ENCODE measurements around the gene RPGRIP1L.

DNA sequence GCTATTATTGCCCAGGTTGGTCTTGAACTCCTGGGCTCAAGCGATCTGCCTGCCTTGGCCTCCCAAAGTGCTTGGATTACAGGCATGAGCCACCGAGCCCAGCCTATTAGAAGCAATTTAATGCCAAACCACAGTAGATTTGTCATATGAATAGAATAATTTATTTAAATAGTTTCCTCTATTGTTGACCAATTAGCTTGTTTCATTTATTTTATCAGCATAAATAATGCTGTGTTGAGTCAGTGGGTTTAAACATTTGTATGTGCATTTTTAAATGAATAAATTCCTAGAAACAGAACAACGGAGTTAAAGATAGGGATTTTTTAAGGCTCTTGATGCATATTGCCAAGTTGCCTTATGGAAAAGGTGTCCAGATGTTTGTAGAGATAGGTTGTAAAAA, 27.0 kb upstream of the RPGRIP1L start:
- TF ChIP-seq, protein P1, sequence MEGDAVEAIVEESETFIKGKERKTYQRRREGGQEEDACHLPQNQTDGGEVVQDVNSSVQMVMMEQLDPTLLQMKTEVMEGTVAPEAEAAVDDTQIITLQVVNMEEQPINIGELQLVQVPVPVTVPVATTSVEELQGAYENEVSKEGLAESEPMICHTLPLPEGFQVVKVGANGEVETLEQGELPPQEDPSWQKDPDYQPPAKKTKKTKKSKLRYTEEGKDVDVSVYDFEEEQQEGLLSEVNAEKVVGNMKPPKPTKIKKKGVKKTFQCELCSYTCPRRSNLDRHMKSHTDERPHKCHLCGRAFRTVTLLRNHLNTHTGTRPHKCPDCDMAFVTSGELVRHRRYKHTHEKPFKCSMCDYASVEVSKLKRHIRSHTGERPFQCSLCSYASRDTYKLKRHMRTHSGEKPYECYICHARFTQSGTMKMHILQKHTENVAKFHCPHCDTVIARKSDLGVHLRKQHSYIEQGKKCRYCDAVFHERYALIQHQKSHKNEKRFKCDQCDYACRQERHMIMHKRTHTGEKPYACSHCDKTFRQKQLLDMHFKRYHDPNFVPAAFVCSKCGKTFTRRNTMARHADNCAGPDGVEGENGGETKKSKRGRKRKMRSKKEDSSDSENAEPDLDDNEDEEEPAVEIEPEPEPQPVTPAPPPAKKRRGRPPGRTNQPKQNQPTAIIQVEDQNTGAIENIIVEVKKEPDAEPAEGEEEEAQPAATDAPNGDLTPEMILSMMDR (IDR thresholded peaks at IDR 0.05), result no peak
- no peak for TF ChIP-seq EZH2 (IDR thresholded peaks at IDR 0.05)
